Calu3 (cell line): ENCODE results near the gene THAP12. TPM values are rescaled to one million over a fixed set of nuclear protein-coding genes. Genes with fewer than 3 reads are reported as not detected.

ENCODE experiments used
- BruUV-seq: library from RNA; stranded (reverse); fragments of 400-500 nt; replicated peaks from 2 replicates; lab custom pipeline; 2021; lab: Mats Ljungman, UMichigan
- CTCF ChIA-PET: fragments of 300-600 bp; sonication (Branson Sonifier 250); formaldehyde crosslinking; loops from one replicate; lab custom pipeline; 2022; ENCODE audit warnings: antibody characterized with exemption; lab: Charles Lee
- DNase-seq: peaks from one replicate; pipeline ENCODE4 v3.0.0; 2022
- H3K27ac Mint-ChIP-seq: one replicate; pipeline ENCODE4 v1.8.0; 2022; ENCODE audit warnings: mixed read lengths; ENCODE audit not compliant: unreplicated experiment
- H3K27me3 Mint-ChIP-seq: one replicate; pipeline ENCODE4 v1.8.0; 2022; ENCODE audit warnings: mixed read lengths; ENCODE audit not compliant: unreplicated experiment
- H3K36me3 Mint-ChIP-seq: one replicate; pipeline ENCODE4 v1.8.0; 2022; ENCODE audit warnings: mild to moderate bottlenecking, moderate library complexity, mixed read lengths; ENCODE audit not compliant: insufficient read depth, unreplicated experiment
- H3K4me1 Mint-ChIP-seq: one replicate; pipeline ENCODE4 v1.8.0; 2022; ENCODE audit warnings: mild to moderate bottlenecking, low read depth, mixed read lengths; ENCODE audit not compliant: unreplicated experiment
- H3K4me3 Mint-ChIP-seq: one replicate; pipeline ENCODE4 v1.8.0; 2022; ENCODE audit warnings: mild to moderate bottlenecking, low read depth, moderate library complexity, mixed read lengths; ENCODE audit not compliant: unreplicated experiment
- H3K9me3 Mint-ChIP-seq: one replicate; pipeline ENCODE4 v1.8.0; 2022; ENCODE audit warnings: low read depth, mixed read lengths; ENCODE audit not compliant: unreplicated experiment
- CTCF ChIP-seq: fragments of 200-600 bp; IDR thresholded peaks from one replicate; pipeline ENCODE4 v1.8.0; 2022; ENCODE audit warnings: antibody characterized with exemption; ENCODE audit not compliant: unreplicated experiment
- intact Hi-C: fragments of 100-400 bp; cut with micrococcal nuclease; formaldehyde crosslinking; loops from one replicate; pipeline ENCODE4 v1.10.0; 2022; ENCODE audit not compliant: unreplicated experiment
- total RNA-seq: library from RNA; stranded (reverse); gene quantifications from 2 replicates; pipeline ENCODE4 v1.2.3, GENCODE V29; 2022

THAP12 gene
- total RNA-seq, 1 experiment from 2014 or later = 49.2 TPM

DNA sequence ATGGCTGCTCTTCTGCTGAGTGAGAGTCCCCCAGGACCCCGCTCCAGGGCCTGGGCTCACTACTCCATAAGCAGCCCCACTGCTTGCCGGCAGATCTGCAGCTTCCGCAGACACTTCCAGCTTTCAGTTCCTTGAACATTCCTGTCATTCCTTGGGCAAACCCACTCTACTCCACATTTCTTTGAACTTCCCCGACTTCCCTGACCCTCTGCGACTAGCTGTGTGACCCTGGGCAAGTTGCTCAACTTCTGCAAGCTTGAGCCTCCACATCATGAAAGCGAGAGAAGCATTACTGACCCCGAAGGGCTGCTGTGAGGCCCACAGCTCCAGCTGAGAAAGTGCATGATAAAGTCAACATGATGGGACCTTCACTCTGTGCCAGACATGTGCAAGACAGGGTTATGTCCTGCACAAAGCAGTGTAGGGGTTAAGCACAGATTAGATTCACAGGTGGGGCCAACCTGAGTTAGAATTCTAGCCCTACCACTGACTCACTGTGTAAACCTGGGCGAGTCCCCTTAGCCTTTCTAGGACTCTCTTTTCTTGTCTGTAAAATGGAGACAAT, 51.8 kb downstream of the THAP12 start:
- intact Hi-C loops = no loop called here
- CTCF ChIA-PET = interaction anchor here (0.6 to 1.1 kb wide), 2 partner anchors 10 to 913 kb away, joined by 3 to 6 read pairs; no protein-coding TSS in a partner anchor
- no peak for TF ChIP-seq CTCF
- no peak overlapping the region for H3K27ac Mint-ChIP-seq
- no TSS peak for BruUV-seq
- no peak for DNase-seq
- no peaks in the 10 kb centered on the region for H3K9me3 Mint-ChIP-seq
- peaks cover 8% of the 10 kb centered on the region for H3K4me1 Mint-ChIP-seq
- no peaks in the 10 kb centered on the region for H3K36me3 Mint-ChIP-seq
- H3K27me3 Mint-ChIP-seq = peaks cover 15% of the 10 kb centered on the region
- H3K4me3 Mint-ChIP-seq = no peak overlapping the region

DNA sequence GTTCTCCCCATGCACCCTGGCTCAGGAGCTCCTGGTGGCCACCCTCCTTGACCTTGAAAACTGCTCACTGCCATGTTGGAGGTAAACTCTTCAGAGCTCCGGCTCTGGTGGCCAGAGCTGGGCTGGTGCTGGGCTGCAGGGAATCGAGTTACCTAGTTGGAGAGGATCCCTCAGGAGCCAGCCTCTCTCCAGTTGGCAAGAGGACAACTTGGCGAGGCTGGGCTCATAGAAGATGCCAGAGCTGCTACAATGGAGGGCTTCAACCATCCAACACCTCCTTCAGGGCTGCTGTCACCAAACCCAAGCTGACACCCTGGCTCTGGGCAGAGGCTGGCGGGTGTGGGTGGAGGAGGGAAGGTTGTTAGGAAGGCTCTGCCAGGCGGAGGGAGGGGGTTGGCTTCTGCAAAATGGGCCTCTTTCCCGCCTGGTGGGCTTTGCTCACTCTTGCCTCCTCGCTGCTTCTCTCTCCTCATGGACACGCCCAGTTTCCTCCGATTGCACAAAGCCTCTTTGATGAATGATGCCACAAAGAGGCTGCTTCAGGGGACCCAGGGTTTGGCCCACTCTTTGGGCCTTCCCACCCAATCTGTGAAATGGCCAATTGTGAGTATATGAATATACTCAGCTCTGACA, 53.1 kb downstream of the THAP12 start:
- H3K9me3 Mint-ChIP-seq = no peaks in the 10 kb centered on the region
- no peak overlapping the region for H3K4me3 Mint-ChIP-seq
- no peak overlapping the region for H3K27ac Mint-ChIP-seq
- intact Hi-C loops = no loop called here
- CTCF ChIA-PET = no interaction called here
- H3K36me3 Mint-ChIP-seq = no peaks in the 10 kb centered on the region
- peaks cover 27% of the 10 kb centered on the region for H3K27me3 Mint-ChIP-seq
- H3K4me1 Mint-ChIP-seq = peaks cover 16% of the 10 kb centered on the region
- no TSS peak for BruUV-seq
- TF ChIP-seq CTCF = no peak
- DNase-seq = no peak

DNA sequence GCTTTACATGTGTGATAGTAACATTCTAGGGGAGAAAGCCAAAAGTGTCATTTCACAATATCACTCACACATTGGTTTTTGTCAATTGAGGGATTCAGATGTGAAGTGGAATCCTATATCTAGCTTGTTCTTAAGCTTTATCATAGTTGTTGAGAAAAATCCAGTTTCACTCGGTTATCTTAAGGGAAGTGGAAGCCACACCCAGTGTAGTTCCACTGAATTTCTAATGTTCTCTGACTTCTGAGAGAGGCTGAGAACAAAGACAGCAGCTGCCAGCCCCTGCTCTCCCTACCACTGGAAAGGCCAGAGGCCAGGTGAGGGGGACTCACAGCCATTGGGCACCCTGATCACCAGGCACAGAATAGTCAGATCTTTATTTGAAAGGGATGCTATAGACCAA, 53.7 kb downstream of the THAP12 start:
- Mint-ChIP-seq H3K36me3 (no peaks in the 10 kb centered on the region), H3K27me3 (peaks cover 34% of the 10 kb centered on the region), H3K4me1 (peaks cover 18% of the 10 kb centered on the region), H3K27ac (no peak overlapping the region), H3K9me3 (no peaks in the 10 kb centered on the region), H3K4me3 (no peak overlapping the region)
- intact Hi-C loops = no loop called here
- no peak for TF ChIP-seq CTCF
- BruUV-seq = no TSS peak
- no peak for DNase-seq
- CTCF ChIA-PET = no interaction called here

- intact Hi-C loops = no loop called here
- H3K27me3 Mint-ChIP-seq = peaks cover 54% of the 10 kb centered on the region
These were observed 55.7 kb downstream of the THAP12 start for GRCh38 chr11:76325185-76325584.

More at GRCh38 chr11:76325185-76325584, 55.7 kb downstream of the THAP12 start:
- CTCF ChIA-PET = no interaction called here
- no peak for DNase-seq
- no peaks in the 10 kb centered on the region for H3K9me3 Mint-ChIP-seq
- peaks cover 6% of the 10 kb centered on the region for H3K36me3 Mint-ChIP-seq
- H3K27ac Mint-ChIP-seq = no peak overlapping the region
- no peak overlapping the region for H3K4me3 Mint-ChIP-seq
- peaks cover 18% of the 10 kb centered on the region for H3K4me1 Mint-ChIP-seq
- no peak for TF ChIP-seq CTCF
- BruUV-seq = no TSS peak
